ENCODE data around the gene RPL37A.

GRCh38 chr2:216475767-216476166 is 22.9 kb upstream of the RPL37A start:
- TF ChIP-seq YY1 (IDR thresholded peaks at IDR 0.05; ENCODE audit: low read depth) (no peak), EP300 (IDR thresholded peaks at IDR 0.05; ENCODE audit: borderline replicate concordance) (no peak), EGR1 (IDR thresholded peaks at IDR 0.05) (no peak), NFIC (IDR thresholded peaks at IDR 0.05) (no peak), FOXM1 (IDR thresholded peaks at IDR 0.05; ENCODE audit: borderline replicate concordance, low read depth) (no peak), RAD21 (IDR thresholded peaks at IDR 0.05; ENCODE audit: low read depth) (no peak), CEBPB (IDR thresholded peaks at IDR 0.05) (no peak), CREB1 (IDR thresholded peaks at IDR 0.05; ENCODE audit: low read depth) (no peak)

Measured in Ishikawa (cell line).